Measurements from ENCODE around the gene KIAA0825. TPM values are rescaled to one million over a fixed set of nuclear protein-coding genes. Genes with fewer than 3 reads are reported as not detected.

KIAA0825 gene
- total RNA-seq, 1 experiment from 2014 or later: 1.6 TPM

- ChIA-PET CTCF (no interaction called here), POLR2A (no interaction called here)
- Histone ChIP-seq H3K4me1 (ENCODE audit: control insufficient read depth, insufficient read depth, low read length) (no peaks in the 10 kb centered on the region), H3K9me3 (ENCODE audit: control insufficient read depth, insufficient read depth, low read depth, low read length) (no peaks in the 10 kb centered on the region), H3K27me3 (ENCODE audit: control insufficient read depth, insufficient read depth, low read length) (no peaks in the 10 kb centered on the region), H3K27ac (ENCODE audit: low read length) (no peak overlapping the region), H3K36me3 (ENCODE audit: control insufficient read depth, insufficient read depth, low read length) (no peaks in the 10 kb centered on the region), H3K4me3 (ENCODE audit: low read depth in 2 of 2, low read length in 2 of 2) (no peak overlapping the region)
- no TSS peak for BruUV-seq (replicated peaks)
- in situ Hi-C loops (cut with HindIII; ENCODE audit: low pct_unique_long_range_greater_than_20kb, low sequenced_read_pairs) (no loop called here), intact Hi-C loops (cut with micrococcal nuclease; ENCODE audit: unreplicated experiment) (loop anchor here (10.0 kb wide), 1 partner anchor 332 kb away; no protein-coding TSS in a partner anchor)
- ATAC-seq (no peak), DNase-seq (ENCODE audit: low read depth, low spot score) (no peak)
- TF ChIP-seq TCF7L2 (IDR thresholded peaks at IDR 0.05; ENCODE audit: low read depth, low read length): no peak
- TF ChIP-seq REST (IDR thresholded peaks at IDR 0.05; ENCODE audit: insufficient read depth in 1 of 2, low read depth in 2 of 2, low read length in 1 of 2): no peak
- TF ChIP-seq SIN3A (IDR thresholded peaks at IDR 0.05; ENCODE audit: borderline replicate concordance, insufficient read depth, low read depth, low read length): no peak
- TF ChIP-seq POLR2AphosphoS5 (IDR thresholded peaks at IDR 0.05; ENCODE audit: low read depth, low read length): no peak
- TF ChIP-seq, protein P1, sequence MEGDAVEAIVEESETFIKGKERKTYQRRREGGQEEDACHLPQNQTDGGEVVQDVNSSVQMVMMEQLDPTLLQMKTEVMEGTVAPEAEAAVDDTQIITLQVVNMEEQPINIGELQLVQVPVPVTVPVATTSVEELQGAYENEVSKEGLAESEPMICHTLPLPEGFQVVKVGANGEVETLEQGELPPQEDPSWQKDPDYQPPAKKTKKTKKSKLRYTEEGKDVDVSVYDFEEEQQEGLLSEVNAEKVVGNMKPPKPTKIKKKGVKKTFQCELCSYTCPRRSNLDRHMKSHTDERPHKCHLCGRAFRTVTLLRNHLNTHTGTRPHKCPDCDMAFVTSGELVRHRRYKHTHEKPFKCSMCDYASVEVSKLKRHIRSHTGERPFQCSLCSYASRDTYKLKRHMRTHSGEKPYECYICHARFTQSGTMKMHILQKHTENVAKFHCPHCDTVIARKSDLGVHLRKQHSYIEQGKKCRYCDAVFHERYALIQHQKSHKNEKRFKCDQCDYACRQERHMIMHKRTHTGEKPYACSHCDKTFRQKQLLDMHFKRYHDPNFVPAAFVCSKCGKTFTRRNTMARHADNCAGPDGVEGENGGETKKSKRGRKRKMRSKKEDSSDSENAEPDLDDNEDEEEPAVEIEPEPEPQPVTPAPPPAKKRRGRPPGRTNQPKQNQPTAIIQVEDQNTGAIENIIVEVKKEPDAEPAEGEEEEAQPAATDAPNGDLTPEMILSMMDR (IDR thresholded peaks at IDR 0.05): no peak
These were observed 95.4 kb downstream of the KIAA0825 start for GRCh38 chr5:94523018-94523417.

GRCh38 chr5:94522117-94522516 is 96.3 kb downstream of the KIAA0825 start:
- ATAC-seq: no peak
- H3K27me3 ChIP-seq (ENCODE audit: control insufficient read depth, insufficient read depth, low read length): no peaks in the 10 kb centered on the region
- CTCF ChIA-PET: no interaction called here
- TF ChIP-seq TCF7L2 (IDR thresholded peaks at IDR 0.05; ENCODE audit: low read depth, low read length) (no peak), SIN3A (IDR thresholded peaks at IDR 0.05; ENCODE audit: borderline replicate concordance, insufficient read depth, low read depth, low read length) (no peak), REST (IDR thresholded peaks at IDR 0.05; ENCODE audit: insufficient read depth in 1 of 2, low read depth in 2 of 2, low read length in 1 of 2) (no peak), POLR2AphosphoS5 (IDR thresholded peaks at IDR 0.05; ENCODE audit: low read depth, low read length) (no peak)
- TF ChIP-seq, protein P1 (IDR thresholded peaks at IDR 0.05): no peak
- no peak overlapping the region for H3K4me3 ChIP-seq (ENCODE audit: low read depth in 2 of 2, low read length in 2 of 2)
- DNase-seq (ENCODE audit: low read depth, low spot score): no peak
- H3K27ac ChIP-seq (ENCODE audit: low read length): no peak overlapping the region
- POLR2A ChIA-PET: interaction anchor here (0.6 kb wide), 1 partner anchor 154 kb away, joined by 6 read pairs; no protein-coding TSS in a partner anchor
- no peaks in the 10 kb centered on the region for H3K36me3 ChIP-seq (ENCODE audit: control insufficient read depth, insufficient read depth, low read length)
- no TSS peak for BruUV-seq (replicated peaks)
- in situ Hi-C loops (cut with HindIII; ENCODE audit: low pct_unique_long_range_greater_than_20kb, low sequenced_read_pairs): no loop called here
- no peaks in the 10 kb centered on the region for H3K4me1 ChIP-seq (ENCODE audit: control insufficient read depth, insufficient read depth, low read length)
- intact Hi-C loops (cut with micrococcal nuclease; ENCODE audit: unreplicated experiment): loop anchor here (10.0 kb wide), 1 partner anchor 333 kb away; no protein-coding TSS in a partner anchor
- no peaks in the 10 kb centered on the region for H3K9me3 ChIP-seq (ENCODE audit: control insufficient read depth, insufficient read depth, low read depth, low read length)

Measured in Panc1 (cell line).